ENCODE results near the gene GANAB.
"Not testable (repeated sequence)": the region's sequence is repeated elsewhere in the genome, so short reads cannot be mapped to it uniquely, and the experiment has no call there.

GANAB gene

GRCh38 chr11:62600367-62601121 is 45.9 kb downstream of the GANAB start:
- DNase-seq (ENCODE audit: low spot score): no peak

GRCh38 chr11:62599901-62600300 is 46.5 kb downstream of the GANAB start:
- DNase-seq (ENCODE audit: low spot score): no peak

- DNase-seq (ENCODE audit: low spot score): peak; percentile 99
Measured at GRCh38 chr11:62599069-62599696, 47.2 kb downstream of the GANAB start.

GRCh38 chr11:62595124-62595523 is 51.3 kb downstream of the GANAB start:
- no peak for DNase-seq (ENCODE audit: low spot score)

- peak; percentile 72 for DNase-seq (ENCODE audit: low spot score)
Measured at GRCh38 chr11:62593434-62594044, 52.9 kb downstream of the GANAB start.

- DNase-seq (ENCODE audit: low spot score): no peak
Measured at GRCh38 chr11:62592989-62593421, 53.4 kb downstream of the GANAB start.

- DNase-seq (ENCODE audit: low spot score): no peak
Measured at GRCh38 chr11:62592146-62592815, 54.1 kb downstream of the GANAB start.

GRCh38 chr11:62591448-62592145 is 54.8 kb downstream of the GANAB start, which contains the start of gene TUT1:
TUT1 (minus strand) TSS chr11:62591523; CDS start chr11:62591485, 38 bp downstream.
- DNase-seq (ENCODE audit: low spot score): peak; percentile 95

- no peak for DNase-seq (ENCODE audit: low spot score)
Measured at GRCh38 chr11:62588966-62589637, 57.3 kb downstream of the GANAB start.

- not testable (repeated sequence) for DNase-seq (ENCODE audit: low spot score)
Measured at GRCh38 chr11:62585356-62585755, 61.1 kb downstream of the GANAB start.

GRCh38 chr11:62581735-62582134 is 64.7 kb downstream of the GANAB start:
- not testable (repeated sequence) for DNase-seq (ENCODE audit: low spot score)

GRCh38 chr11:62580959-62581715 is 65.3 kb downstream of the GANAB start:
- no peak for DNase-seq (ENCODE audit: low spot score)

GRCh38 chr11:62579252-62579651 is 67.2 kb downstream of the GANAB start:
- DNase-seq (ENCODE audit: low spot score): no peak

- DNase-seq (ENCODE audit: low spot score): no peak
Measured at GRCh38 chr11:62578541-62578940, 67.9 kb downstream of the GANAB start.

GRCh38 chr11:62577046-62577714 is 69.2 kb downstream of the GANAB start:
- DNase-seq (ENCODE audit: low spot score): no peak

GRCh38 chr11:62575837-62576236 is 70.6 kb downstream of the GANAB start:
- DNase-seq (ENCODE audit: low spot score): no peak

GRCh38 chr11:62575156-62575555 is 71.3 kb downstream of the GANAB start:
- DNase-seq (ENCODE audit: low spot score): no peak

Measured in AG08395 (cell line).